NCI-H2196 treated with DMSO at 0.1 percent for 48 hours (cell line): ENCODE data around the gene RAB41.
A peak's percentile ranks its signal among the peaks of the same experiment; 100 is the strongest.
"Not testable (repeated sequence)": the region's sequence is repeated elsewhere in the genome, so short reads cannot be mapped to it uniquely, and the experiment has no call there.

Source experiments
- DNase-seq: peaks from one replicate; lab custom pipeline; 2025; ENCODE audit not compliant: unreplicated experiment; lab: John Stamatoyannopoulos, UW

Gene RAB41

DNA sequence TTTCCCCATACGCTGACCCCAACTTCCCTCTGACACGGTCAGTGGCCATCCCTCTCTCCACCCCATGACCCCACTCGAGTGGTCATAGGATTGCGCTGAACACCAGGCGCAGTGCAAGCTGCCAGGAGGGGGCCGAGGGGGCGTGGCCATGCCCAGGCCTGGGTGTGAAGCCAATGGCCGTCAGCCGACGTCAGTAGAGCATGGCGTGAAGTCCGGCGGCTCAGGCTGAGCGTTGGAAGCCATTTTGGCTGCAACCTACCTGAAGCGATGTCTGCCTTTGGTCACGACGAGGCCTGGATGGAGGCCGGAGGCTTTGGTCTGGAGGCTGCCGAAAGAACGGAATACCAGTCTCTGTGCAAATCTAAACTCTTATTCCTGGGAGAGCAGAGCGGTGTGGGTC, at the start of gene RAB41:
TSS of gene RAB41 (plus strand) at position 222 of the 400 bp plus-strand sequence. CDS start at position 268, 46 bp downstream.
- no peak for DNase-seq

DNA sequence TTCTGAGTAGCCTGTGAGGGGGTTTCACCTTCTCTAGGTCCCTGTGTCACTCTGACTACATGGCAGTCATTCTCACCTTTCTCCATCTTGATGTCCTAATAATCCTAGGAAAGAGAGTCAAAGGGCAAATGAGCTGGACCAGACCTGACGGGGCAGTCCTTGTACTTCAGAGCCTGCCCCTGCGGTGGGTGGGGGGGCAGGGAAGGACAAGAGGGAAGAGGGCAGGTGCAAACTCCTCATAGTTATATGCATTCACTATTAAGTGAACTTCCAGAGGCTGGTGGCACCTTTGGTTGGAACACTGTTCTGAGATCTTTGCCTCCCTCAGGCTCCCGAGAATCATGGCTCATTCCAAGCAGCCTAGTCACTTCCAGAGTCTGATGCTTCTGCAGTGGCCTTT, 47.6 kb upstream of the RAB41 start, which contains the start of gene AWAT1:
TSS of gene AWAT1 (plus strand) at position 301 of the 400 bp plus-strand sequence. CDS start at position 342, 41 bp downstream.
- DNase-seq: no peak

DNA sequence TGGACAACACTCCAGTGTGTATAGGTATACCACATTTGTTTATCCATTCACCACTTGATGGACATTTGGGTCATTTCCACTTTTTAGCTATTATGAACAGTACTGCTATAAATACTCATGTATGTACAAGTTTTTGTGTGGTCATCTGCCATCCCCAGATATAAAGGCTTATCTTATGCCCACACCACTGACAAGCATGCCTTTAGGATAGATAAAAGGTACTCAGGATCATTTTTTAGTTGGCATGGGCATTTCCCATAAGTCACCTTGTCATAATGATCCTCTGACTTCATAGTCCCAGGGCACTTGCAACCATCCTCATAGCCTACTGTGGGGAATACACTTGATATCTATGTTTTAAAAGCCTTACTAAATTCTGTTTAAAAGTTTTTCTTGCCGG, 41.2 kb upstream of the RAB41 start:
- DNase-seq: no peak

DNA sequence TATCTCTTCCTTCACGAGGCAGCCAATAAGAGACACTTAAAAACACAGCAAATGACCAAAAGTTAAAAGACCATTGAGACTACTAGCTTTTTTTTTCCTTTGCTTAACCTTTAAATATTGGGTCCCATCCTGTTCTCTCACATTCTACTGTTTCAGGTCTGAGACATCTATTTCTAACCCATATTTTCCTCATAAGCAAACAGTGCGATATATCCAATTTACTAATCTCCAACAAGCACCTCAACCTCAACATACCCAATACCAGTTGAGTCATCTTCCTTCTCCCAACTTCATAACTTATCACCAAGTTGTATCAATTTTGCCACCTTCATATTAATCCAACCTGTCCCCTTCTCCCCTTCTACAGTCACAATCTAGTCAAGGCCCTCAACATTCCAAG, 40.5 kb upstream of the RAB41 start:
- no peak for DNase-seq

DNA sequence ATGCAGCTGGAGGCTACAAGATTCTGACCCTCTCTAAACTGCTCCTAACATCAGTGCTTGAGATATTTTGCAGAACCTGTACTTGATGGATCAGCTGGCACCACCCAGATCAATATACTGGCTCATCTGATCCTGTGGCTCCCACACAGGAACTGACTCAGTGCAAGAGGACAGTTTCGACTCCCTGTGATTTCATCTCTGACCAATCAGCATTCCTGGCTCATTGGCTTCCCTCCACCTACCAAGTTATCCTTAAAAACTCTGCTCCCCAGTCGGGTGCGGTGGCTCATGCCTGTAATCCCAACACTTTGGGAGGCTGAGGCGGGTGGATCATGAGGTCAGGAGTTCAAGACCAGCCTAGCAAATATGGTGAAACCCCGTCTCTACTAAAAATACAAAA, 38.4 kb upstream of the RAB41 start:
- DNase-seq: not testable (repeated sequence)

DNA sequence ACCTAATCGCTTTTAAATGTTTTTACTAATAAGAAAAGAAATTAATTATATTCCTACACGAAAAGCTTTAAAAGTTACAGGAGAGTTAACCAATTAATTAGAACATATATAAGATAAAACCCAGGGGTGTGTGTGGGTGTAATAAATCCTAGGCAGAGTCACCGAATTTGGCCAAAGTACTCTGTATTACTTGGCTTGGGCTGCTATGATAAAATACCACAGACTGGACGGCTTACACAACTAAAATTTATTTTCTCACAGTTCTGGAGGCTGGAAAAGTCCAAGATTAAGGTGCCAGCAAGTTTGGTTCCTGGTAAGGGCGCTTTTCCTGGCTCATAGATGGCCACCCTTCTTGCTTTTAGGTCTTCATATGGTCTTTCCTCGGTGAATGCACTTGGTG, 37.1 kb upstream of the RAB41 start:
- DNase-seq: no peak

DNA sequence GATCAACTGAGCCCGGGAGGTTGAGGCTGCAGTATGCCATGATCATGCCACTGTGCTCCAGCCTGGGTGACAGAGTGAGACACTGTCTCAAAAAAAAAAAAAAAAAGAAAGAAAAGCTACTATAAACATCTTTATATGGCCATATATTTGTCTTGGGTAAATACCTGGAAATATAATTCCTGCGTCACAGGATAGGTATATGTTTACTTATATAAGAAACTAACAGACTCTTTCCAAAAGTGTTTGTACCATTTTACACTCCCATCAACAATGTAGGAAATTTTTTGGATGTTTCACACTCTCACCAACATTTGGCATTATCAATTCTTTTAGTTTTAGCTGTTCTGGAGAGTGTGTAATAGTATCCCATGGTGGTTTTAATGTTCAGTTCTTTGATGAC, 34.7 kb upstream of the RAB41 start:
- DNase-seq: no peak

DNA sequence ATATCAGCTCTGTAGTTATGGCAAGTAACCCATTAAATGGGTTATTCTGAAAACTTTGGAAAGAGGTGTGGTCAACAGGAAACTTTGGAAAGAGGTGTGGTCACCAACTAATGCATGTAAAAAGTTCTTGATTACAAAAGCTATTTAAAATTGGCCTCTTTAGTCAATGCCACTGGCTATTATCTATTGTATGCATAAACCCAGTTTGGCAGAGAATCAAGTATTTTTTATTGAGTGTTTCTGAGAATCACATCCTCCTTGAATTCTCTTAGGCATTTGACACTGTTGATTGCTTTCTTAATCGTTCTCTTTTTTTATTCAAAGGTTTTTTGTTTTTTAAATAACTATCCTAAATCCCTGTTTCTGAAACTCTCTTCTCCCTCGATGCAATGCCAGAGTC, 29.5 kb upstream of the RAB41 start:
- DNase-seq: no peak

DNA sequence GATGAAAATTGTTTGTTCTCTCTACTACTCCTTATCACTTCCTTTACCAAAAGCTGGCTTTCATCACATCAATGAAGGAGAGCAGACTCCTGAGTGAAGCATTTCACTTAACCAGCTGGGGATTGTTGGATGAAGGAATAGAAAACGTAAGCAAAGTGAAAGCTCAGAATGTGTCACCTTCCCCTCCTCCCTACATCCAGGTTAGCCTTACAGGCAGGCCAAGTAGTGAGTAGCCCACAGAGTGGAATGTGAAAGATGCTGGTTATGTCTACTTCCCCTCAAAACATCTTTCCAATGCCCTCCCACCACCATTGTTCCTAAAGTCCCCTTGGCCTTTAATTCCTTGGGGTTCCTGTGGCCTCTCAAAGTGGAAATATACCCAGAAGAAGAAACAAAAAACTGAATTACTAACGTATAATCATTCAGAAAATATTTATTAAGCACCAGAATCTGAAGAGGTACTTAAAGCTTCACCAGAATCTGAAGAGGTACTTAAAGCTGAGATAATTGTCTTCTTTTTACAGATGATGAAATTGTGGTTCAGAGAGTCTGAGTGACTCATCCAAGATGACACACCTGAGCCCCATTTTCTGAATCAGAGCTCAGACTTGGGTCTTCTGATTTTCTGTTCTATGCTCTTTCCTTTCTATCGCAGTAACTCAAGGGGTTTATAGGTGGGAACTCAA, 28.5 kb upstream of the RAB41 start:
- no peak for DNase-seq

DNA sequence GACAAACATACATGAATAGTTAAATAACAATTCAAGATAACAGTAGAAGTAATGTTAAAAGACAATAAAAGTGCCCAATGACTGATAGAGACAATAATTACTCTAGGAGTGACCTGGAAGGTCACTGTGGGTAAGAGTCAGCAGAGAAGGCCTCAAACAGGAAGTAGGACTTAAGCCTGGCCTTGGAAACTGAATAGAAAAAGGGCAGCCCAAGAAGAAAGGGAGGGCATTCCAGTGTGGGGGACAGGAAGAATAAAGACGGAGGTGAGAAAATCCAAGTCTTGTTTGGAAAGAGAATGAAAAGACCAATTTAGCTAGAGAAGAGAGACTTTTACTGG, 27.9 kb upstream of the RAB41 start:
- no peak for DNase-seq

DNA sequence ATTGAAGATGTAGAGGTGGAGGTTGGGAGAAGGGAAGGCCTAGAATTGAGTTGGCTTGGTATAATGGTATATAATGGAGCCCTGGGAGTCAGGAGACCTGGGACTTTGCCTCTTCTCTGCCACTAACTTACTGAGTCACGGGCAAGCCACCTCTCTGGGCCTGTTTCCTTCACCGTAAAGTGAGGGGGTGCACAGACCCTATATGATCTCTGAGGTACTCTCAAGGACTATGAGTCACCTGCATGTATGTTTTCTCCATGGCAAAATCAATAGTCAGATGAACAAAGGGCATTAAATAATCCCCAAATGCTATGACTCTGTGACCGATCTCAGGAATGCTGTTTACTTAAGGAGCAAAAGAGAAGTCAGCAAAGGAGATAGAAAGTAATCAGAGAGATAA, 27.1 kb upstream of the RAB41 start:
- DNase-seq: no peak

DNA sequence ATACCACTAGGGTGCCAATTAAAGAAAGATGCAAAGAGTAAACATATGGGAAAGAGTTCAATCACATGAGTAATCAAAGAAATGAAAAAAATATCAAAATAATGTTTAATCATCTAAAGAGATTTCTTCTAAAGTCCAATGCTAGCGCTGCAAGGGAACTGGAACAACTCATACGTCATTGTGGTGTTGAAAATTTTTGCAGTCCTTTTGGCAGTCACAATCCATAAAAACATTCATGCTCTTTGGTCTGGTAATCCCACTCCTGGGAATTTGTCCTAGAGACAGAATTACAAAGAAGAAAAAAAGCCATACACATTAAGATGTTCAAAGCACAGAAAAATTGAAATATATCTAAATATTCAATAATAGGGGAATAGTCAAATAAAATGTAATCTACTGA, 26.5 kb upstream of the RAB41 start:
- DNase-seq: no peak

DNA sequence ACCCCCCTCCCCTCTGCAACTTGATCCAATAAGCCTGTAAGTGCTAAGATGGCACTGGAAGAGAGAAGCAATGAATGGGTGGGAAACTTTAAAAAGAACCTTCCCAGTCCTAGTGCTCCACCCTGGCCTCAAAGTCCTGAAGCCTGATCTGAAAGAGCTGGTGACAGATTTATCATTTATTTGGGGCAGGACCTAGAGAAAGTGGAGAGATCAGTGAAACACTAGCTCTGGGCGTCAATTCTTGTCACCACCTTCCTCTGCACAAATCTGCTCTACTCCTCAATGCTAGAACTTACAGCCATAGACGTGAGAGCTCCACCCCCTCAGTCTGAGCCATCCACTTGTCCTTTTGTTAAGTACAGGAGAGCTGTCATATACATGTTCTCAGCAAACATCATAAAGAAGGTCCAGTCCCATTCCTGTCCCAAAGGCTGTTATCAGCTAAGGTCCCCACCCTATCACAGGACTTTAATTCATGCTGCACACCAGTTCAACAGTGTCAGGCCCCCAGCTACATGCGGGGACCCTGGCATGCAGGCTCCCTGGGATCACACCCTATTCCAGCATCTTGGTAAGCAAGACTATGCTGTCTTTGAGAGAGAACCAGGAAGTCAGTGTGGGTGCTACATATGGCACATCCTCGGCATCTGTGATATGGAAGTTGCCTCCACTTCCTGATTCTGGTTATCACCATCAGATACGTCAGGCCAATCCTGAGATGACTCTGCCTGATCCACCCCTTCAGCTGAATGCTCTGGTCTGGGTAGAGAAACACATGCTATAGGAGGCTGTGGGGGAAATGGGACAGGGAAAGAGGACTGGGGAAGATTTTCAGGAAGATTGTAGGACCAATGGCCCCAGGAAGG, 24.3 kb upstream of the RAB41 start:
- no peak for DNase-seq

DNA sequence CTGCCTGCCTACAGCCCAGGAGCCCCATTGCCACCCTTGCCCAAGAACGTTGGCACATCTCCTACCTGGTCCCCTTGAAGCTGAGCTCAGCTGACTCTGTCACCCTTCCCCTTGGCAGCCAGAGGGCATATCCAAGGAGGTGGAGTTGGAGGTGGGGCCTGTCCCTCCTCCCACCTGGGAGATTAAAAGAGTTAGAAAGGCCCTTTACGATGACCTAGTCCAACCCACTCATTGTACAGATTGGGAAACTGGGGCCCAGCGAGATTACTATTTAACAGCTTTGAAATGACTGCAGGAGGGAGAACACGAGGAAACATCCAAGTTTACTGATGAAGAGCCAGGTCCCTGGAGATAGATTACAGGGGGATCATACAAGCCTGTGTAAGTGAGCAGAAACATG, 21.9 kb upstream of the RAB41 start, which contains the start of gene P2RY4:
TSS of gene P2RY4 (minus strand) at position 101 of the 400 bp plus-strand sequence. CDS start 580 bp downstream, outside the sequence.
- no peak for DNase-seq

DNA sequence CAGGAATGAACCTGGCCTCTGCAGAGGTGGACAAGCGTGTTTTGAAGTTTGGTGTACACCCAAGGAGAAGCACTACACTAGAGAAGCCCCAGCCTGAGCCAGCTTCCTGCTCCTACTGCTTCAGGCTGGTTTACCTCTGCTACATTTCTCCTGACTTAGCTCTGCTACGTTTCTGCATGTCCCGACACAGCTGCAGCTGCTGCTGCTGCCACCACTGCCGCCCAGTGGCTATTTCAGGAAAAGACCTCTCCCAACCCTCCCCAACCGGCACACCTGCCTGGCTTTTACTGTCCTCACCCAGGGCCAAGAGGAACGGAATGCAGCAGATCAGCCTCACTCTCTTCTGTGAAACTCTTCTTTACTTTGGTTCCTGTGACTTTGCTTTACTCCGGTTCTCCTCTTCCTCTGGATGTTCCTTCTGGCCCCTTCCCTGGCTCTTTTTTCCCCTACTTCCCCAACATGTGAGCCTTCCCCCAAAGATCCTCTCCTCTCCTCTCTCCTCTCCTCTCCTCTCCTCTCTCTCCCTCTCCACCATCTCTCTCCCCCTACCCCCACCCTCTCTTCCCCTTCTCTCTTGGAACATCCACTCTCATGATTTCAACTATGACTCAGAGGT, 18.9 kb upstream of the RAB41 start:
- DNase-seq: peak; percentile 41

DNA sequence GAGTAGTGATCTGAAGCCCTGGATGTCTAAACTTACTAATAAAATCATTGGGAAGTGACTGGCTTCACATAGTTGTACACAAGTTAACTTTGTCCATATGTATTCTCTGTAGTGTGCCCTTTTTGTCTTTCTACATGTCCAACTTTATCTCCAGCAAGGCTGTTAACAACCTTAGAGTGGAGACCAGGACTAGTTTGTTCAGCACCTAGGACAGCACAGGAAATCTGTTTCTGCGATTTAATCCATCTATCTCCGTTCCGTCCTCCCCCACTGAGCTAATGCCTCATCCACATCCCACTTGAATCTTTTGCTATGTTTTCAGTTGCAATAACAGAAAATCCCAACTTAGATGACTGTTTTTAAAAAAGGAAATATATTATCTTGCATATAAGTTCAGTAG, 17.2 kb upstream of the RAB41 start:
- no peak for DNase-seq

DNA sequence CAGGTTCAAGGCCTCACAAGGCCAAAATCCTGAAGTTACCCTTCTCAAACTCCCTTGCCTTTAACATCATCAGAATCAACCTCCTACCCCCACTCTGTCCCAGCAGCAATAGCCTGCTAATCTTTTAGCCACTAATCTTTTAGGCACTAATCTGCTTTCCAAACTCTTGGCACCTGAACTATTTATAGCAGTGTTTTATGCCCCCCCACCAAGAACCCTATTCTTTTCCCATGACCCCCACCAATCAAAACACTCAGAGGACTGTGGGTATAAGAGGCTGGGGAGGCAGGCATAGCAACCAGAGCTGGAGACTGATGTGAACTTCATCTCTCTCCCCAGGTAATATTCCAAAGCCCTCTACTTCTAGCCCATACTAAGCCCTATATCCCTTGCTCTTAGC, 13.9 kb upstream of the RAB41 start, which contains the start of gene ARR3:
TSS of gene ARR3 (plus strand) at position 301 of the 400 bp plus-strand sequence. CDS start 1,052 bp downstream, outside the sequence.
- no peak for DNase-seq

DNA sequence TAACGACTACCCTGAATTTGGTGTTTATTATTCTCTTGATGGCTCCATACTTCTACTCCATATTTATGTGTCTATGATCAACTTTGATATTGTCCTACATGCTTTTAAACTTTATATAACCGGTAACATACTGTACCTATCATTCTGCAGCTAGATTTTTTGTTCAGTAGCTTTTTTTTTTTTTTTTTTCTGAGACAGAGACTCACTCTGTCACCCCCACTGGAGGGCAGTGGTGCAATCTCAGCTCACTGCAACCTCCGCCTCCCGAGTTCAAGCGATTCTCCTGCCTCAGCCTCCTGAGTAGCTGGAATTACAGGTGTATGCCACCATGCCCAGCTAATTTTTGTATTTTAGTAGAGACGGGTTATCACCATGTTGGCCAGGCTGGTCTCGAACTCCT, 7.9 kb upstream of the RAB41 start:
- DNase-seq: not testable (repeated sequence)

DNA sequence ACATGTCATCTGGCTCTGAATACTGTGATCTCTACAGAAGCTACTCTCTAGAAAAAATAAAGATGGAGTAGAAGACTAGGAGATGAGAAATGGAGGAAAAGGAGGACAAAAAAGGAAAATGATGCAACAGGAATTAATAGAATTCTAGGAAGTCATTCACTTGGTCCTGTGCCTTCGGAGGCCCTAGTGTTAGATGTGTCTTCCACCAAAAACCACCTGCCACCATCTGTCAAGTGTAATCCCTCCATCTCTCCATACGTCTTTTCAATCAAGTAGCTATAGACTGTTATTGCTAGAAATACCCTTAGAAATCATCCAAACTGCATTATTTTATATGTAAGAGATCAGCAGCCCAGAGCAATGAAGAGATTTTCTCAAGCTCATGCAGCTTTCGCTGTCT, 2.9 kb upstream of the RAB41 start:
- DNase-seq: no peak

DNA sequence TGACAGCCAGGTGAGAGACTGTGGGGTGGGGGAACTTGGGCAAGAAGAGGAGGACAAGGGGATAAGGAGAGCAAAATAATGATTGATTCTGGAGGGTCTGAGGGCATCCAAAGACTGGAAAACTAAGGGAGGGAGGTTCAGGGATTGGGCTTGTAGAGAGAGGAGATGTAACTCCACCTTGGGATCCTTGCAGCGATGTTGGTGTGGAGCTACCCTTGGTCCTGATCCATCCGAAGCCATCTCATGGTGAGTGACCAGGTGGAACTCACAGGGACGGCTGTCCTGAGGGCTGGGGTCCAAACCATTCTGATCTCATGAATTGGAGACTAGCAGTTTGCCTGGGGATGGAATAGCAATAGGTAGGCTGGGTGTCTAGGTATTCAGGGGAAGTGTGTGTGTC, 1.4 kb upstream of the RAB41 start:
- DNase-seq: no peak

DNA sequence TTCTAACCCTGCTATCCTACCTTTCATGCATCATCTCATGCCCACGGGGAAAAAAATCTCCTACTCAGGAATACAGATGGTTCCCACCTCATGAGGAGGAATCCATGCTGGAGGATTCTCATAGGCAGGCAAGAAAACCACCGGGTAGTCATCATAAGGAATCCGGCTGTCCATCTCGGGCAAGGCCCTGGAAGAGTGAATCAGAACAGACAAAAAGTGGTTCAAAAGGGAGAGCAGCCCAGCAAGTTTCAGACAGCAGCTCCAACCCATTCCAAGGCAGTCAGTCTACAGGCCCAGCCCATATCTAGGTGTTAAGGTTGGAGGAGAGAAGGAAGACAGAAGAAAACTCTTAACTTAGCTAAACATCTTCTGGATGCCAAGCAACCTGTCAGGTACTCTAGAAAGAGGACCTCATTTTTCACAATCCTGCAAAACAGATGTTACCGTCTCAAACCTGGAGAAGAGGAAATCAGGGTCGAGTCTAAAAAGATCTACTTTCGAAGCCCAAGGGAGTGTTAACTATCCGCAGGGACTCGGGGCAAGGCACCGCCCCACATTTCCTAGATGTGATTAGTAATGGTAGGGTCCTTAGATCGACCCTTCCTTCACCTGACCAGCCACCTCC, 7.3 kb downstream of the RAB41 start:
- DNase-seq: no peak
